HG03097 (cell line): Measurements from ENCODE around the gene DAGLB.
"Not testable (repeated sequence)": the region's sequence is repeated elsewhere in the genome, so short reads cannot be mapped to it uniquely, and the experiment has no call there.

Source experiments
- ATAC-seq: cut with Tn5 transposase; IDR thresholded peaks from one replicate; pipeline ENCODE4 v1.9.1; 2021; ENCODE audit not compliant: unreplicated experiment, low FRiP score

DAGLB gene

DNA sequence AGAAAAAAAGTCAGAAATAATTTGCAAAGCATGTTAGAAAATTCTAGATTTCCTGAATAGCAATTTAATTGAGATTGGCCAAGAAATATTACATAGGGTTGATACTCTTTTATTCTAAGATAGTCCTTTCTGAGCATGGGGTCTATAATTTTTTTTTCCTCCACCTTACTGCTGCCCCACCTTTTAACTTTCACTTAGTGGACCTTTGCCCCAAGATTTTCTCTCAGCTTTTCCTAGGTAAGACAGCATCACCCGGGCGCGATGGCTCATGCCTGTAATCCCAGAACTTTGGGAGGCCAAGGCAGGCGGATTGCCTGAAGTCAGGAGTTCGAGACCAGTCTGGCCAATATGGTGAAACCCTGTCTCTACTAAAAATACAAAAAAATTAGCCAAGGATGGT is 69.2 kb downstream of the DAGLB start:
- ATAC-seq = not testable (repeated sequence)

DNA sequence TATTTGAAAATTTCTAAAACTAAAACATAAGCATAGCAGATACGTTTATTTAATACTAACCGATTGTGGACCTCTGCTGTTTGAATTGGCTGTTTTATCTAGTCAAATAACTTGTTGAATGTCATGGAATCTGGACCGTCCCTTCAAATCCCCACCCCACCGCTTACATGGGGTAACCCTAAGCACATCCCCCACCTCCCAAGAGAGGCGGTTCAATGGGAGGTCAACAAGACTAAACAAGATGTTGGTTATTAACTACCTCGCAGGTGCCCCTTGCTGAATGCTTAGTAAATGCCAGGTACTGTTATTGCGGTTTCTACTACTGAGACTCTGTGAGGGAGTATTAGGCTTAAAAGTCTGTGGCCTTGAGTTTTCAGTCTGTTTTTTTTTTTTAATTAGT is 70.9 kb downstream of the DAGLB start:
- no peak for ATAC-seq

DNA sequence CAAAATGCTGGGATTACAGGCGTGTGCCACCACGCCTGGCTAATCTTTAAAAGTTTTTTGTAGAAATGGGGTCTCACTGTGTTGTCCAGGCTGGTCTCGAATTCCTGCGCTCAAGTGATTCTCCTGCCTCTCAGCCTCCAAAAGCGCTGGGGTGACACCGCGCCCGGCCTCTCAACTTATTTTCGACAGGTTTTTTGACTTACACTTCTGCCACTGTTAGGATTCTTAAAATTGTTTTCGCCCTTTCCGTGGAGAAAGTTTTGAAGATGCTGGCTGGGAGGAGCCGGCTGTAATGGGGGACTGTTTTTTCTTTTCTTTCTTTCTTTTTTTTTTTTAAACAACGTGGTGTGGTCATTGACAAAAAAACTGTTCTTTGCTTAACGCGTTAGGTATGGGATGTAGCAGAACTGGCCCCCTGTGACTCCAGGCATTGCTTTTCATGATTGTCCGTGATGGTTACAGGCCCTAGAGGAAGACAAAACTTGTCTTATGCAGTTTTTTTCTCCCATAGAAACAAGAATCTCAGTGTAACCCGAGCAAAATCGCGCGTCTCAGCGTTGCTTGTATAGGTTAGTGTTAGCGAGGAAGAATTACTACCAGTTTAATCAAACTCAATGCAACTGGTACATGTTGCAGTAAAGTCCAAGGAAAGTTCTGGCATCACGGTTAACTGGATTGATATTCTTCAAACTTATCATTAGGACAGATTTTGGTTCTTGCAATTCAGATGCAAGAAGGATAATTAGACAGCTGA is 72.2 kb downstream of the DAGLB start:
- no peak for ATAC-seq

DNA sequence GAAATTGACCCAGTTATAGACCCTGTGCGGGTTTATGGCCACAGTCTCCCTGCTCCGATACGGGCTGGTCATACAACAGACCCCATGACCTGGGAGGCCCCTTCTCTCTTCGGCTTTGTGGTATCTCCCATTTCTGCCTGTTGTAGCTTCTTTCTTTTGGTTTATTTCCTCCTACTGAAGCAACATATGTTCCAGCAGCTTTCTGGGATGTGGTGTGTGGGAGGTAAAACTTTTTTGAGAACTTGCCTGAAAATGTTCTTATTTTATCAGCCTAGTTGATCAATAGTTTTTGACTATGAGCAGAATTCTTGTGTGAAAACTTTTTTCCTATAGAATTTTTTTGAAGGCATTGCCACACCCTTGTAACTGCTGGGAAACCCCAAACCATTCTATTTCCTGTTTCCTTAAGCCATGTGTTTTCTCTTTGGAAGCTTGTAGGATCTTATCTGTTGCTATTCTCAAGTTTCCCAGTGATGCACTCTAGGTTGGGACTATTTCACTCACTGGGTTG is 80.0 kb downstream of the DAGLB start:
- no peak for ATAC-seq

DNA sequence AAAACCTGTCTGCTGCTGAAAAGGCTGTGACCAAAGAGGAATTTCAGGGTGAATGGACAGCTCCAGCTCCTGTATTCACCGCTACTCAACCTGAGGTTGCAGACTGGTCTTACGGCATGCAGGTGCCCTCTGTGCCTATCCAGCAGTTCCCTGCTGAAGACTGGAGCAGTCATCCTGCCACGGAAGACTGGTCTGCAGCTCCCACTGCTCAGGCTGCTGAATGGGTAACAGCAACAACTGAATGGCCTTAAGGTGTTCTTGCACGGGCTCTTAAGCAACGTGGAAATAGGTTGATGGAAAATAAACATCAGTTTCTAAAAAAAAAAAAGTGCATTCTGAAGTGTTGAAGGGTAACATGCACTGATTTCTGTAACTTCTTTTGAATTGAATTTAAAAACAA is 82.3 kb downstream of the DAGLB start:
- no peak for ATAC-seq

DNA sequence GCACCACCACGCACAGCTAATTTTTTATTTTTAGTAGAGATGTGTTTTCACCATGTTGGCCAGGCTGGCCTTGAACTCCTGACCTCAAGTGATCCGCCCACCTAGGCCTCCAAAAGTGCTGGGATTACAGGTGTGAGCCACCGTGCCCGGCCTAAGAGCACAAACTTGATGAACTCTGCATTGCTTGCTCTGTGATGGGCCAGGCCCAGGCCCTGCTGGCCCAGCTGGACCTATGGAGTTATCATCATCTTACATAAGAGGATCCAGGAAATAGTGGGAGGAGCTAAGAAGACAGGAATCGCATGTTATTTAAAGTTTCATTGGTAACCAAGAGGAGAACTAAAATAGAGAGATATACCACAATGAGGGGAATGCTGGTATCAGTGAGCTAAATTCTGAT is 86.9 kb downstream of the DAGLB start:
- ATAC-seq = no peak

DNA sequence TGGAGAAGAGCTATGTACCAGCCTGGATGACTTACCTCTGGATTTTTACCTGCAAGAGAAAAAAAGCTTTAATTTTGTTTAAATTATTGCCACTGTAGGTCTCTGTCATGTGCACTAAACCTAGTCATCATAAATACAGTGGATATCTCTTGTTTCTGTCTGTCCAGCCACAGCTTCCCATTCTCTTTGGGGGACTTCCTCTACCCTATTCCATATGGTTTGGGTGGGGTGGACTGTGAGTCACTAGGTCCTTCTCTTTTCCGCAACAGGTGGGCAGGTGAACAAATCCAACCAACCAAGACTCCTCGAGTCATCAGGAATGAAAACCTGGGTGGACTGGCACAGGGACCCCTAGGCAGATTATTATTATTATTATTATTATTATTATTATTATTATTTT is 88.0 kb downstream of the DAGLB start:
- no peak for ATAC-seq
